PFSK-1 (cell line): Measurements from ENCODE around the gene RAB21.

ENCODE experiments used
- POLR2AphosphoS5 ChIP-seq: IDR thresholded peaks from 2 replicates; pipeline ENCODE4 v1.6.1; 2012; ENCODE audit warnings: low read depth, mild to moderate bottlenecking, control low read depth, low read length, moderate library complexity
- SIN3A ChIP-seq: IDR thresholded peaks from 2 replicates; pipeline ENCODE4 v1.6.1; 2012; ENCODE audit warnings: mild to moderate bottlenecking, low read length, moderate library complexity, borderline replicate concordance; ENCODE audit not compliant: insufficient read depth
- TAF1 ChIP-seq: IDR thresholded peaks from 2 replicates; pipeline ENCODE4 v1.6.1; 2012; ENCODE audit warnings: low read length, control low read depth, borderline replicate concordance; ENCODE audit not compliant: insufficient read depth

GRCh38 chr12:71780237-71780822 is 25.7 kb downstream of the RAB21 start:
- TF ChIP-seq POLR2AphosphoS5 (no peak), TAF1 (no peak), SIN3A (no peak)
